LNCaP clone FGC (cell line): Measurements from ENCODE around the gene SAMHD1.

ENCODE experiments used
- DNase-seq: peaks from one replicate; pipeline ENCODE4 v3.0.0-alpha.2; 2011; ENCODE audit warnings: low read depth
- H3K4me3 ChIP-seq: 2 replicates; pipeline ENCODE4 v1.5.1; 2011; ENCODE audit warnings: mild to moderate bottlenecking, low read depth, low read length, control low read depth
- CTCF ChIP-seq: IDR thresholded peaks from 2 replicates; pipeline ENCODE4 v1.5.1; 2012; ENCODE audit warnings: mild to moderate bottlenecking; ENCODE audit not compliant: control insufficient read depth, insufficient read depth; ENCODE audit errors: extremely low read depth

Gene SAMHD1

GRCh38 chr20:36888880-36889516, 62.5 kb downstream of the SAMHD1 start:
- no peak for TF ChIP-seq CTCF
- no peak for DNase-seq
- no peak overlapping the region for H3K4me3 ChIP-seq

GRCh38 chr20:36887752-36888090, 63.8 kb downstream of the SAMHD1 start:
- no peak for TF ChIP-seq CTCF
- no peak overlapping the region for H3K4me3 ChIP-seq
- no peak for DNase-seq

- no peak overlapping the region for H3K4me3 ChIP-seq
- peak; percentile 31 for DNase-seq
- TF ChIP-seq CTCF, result peak; percentile 97
Observed at GRCh38 chr20:36886859-36887751, 64.4 kb downstream of the SAMHD1 start.

- H3K4me3 ChIP-seq, result no peak overlapping the region
- no peak for DNase-seq
Observed at GRCh38 chr20:36885356-36885755, 66.2 kb downstream of the SAMHD1 start.

GRCh38 chr20:36883977-36884535, 67.5 kb downstream of the SAMHD1 start:
- no peak overlapping the region for H3K4me3 ChIP-seq
- no peak for DNase-seq
- TF ChIP-seq CTCF, result no peak

More at GRCh38 chr20:36885356-36885755, 66.2 kb downstream of the SAMHD1 start:
- TF ChIP-seq CTCF, result no peak

- no peak for TF ChIP-seq CTCF
- no peak for DNase-seq
Observed at GRCh38 chr20:36881888-36882287, 69.6 kb downstream of the SAMHD1 start.

More at GRCh38 chr20:36881888-36882287, 69.6 kb downstream of the SAMHD1 start:
- H3K4me3 ChIP-seq, result no peak overlapping the region
